NCI-H2227 (cell line): ENCODE data around the gene CXCL9.
"Not testable (repeated sequence)": the region's sequence is repeated elsewhere in the genome, so short reads cannot be mapped to it uniquely, and the experiment has no call there.

Experiments used
- DNase-seq: peaks from one replicate; lab custom pipeline; 2025; ENCODE audit not compliant: unreplicated experiment; lab: John Stamatoyannopoulos, UW

The CXCL9 gene

DNA sequence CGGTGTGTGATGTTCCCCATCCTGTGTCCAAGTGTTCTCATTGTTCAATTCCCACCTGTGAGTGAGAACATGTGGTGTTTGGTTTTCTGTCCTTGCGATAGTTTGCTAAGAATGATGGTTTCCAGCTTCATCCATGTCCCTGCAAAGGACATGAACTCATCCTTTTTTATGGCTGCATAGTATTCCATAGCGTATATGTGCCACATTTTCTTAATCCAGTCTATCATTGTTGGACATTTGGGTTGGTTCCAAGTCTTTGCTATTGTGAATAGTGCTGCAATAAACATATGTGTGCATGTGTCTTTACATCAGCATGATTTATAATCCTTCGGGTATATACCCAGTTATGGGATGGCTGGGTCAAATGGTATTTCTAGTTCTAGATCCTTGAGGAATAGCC is 45.2 kb downstream of the CXCL9 start:
- DNase-seq, result not testable (repeated sequence)

DNA sequence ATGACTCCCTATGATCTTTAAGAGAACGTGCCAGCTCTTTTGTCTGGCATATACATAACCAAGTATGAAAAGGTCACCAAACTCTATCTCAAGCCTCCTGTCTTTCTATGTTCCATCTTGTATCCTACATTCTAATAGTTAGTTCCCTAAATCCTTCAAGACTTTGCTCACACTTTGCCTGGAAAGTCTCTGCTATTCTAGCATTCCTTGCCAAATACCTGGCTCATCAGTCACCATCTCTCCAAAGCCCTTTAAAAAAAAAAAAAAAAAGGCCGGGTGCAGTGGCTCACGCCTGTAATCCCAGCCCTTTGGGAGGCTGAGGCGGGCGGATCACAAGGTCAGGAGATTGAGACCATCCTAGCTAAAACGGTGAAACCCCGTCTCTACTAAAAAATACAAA is 48.8 kb downstream of the CXCL9 start:
- not testable (repeated sequence) for DNase-seq

DNA sequence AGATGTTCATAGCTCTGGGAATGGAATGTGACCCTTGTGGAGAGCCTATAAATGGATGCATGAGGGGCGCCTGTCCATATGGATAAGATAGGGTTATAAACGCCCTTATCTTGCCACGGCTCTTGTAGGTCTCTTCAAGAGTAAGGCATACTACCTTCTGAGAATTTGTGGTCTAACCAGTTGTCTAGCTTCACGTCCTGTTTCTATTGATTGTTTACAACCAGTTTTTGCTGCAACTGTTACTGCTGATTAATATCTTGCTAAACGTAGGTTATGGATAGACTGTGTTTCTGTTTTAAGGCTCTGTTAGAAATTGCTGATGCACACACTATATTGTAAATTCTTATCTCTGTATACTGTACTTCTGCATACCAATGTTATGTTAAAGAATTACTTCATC is 52.5 kb downstream of the CXCL9 start:
- DNase-seq, result not testable (repeated sequence)

DNA sequence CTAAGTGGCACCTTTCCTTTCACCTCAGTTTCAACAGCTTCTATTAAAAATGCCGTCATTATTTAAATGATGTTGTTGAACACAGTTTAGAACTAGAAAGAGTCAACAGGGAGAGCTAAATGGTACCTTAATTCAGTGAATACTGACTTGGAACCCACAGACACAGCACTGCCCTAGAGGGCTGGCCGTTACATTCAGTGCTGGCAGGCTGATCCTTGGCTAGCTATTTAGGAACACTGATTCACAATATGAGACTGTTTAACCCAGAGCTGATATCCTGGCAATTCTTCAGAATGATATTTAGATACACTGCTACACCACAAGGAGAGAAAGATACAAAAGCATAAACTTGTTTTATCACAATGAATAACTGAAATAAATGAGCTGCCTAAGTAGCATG is 53.8 kb downstream of the CXCL9 start:
- DNase-seq, result no peak
